Left renal pelvis (tissue), 4 donors: Measurements from ENCODE around the gene CFAP46. TPM values are rescaled to one million over a fixed set of nuclear protein-coding genes. Genes with fewer than 3 reads are reported as not detected.

ENCODE experiments used
- DNase-seq, 4 donors: peaks; one replicate each; pipeline ENCODE4 v3.0.0-alpha.2; 2013; ENCODE audit warnings: low read depth in 4 of 4, low spot score in 3 of 4
- polyA plus RNA-seq, 4 donors: library from polyadenylated mRNA; unstranded; fragments of 120-200 nt; gene quantifications; one replicate each; pipeline ENCODE4 v1.2.1, GENCODE V29; 2013; ENCODE audit not compliant: insufficient read length in 4 of 4

Gene CFAP46
- polyA plus RNA-seq, 4 donors: 1.2 to 10.6 (median 8.3) TPM

DNA sequence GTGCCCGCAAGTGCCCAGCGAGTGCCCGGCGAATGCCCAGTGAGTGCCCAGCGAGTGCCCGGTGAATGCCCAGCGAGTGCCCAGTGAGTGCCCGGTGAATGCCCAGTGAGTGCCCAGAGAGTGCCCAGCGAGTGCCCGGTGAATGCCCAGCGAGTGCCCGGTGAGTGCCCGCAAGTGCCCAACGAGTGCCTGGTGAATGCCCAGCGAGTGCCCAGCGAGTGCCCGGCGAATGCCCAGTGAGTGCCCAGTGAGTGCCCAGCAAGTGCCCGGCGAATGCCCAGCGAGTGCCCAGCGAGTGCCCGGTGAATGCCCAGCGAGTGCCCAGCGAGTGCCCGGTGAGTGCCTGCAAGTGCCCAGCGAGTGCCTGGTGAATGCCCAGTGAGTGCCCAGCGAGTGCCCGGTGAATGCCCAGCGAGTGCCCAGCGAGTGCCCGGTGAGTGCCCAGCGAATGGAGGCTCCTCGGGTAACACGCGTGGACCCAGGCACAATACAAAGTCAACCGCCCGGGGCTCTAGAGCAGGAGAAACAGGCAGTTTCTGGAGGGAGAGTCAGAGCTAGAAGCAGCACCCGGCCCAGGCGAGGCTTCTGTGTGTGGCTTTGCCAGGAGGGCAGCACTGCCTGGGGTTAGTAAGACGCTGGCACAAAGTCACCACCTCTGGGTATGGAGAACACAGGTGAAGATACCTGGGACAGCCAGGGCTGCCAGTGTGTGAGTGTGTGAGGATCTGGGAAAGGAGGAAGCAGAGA is 38.2 kb upstream of the CFAP46 start:
- no peak for DNase-seq

DNA sequence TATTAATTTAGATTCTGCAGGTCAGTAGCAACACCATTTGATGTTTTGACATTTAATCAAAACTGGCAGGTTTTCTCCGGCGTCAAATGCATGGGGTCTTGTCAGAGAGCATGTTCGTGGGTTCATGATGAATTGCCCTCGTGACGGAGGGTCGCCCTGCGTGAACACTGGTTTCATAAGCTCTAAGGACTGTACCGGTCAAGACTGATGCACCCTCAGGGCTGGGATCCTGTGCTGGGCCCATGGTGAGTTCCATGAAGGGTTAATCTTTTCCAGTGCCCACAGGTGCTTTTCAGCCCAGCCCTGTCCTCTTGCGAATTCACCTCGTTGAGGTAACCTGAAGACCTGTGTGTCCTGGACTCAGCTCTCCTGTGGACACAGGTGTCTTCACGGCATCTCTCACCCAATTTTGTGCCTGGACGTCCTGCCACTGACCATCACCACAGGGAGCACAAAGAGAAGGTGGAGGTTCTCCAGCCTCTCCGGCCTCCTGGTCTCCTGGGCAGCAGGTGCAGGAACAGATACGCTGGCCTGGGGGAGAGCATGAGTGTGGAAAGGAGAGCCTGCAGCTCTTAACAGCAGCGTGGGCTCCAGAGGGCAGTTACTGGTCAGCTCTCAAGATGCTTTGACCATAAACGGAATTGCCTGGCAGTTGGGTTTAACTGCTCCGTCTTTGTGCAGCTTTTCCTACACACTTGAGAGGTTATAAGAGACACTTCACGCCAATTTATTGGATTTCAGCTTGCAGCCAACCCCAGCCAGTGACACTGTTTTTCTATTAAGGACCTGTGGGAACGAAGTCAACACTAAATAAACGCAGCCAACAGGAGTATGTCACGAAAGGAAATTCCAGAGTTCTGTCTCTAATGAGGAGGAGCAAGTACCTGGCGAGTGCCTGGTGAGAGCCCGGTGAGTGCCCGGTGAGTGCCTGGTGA is 37.4 kb upstream of the CFAP46 start:
- DNase-seq: no peak

DNA sequence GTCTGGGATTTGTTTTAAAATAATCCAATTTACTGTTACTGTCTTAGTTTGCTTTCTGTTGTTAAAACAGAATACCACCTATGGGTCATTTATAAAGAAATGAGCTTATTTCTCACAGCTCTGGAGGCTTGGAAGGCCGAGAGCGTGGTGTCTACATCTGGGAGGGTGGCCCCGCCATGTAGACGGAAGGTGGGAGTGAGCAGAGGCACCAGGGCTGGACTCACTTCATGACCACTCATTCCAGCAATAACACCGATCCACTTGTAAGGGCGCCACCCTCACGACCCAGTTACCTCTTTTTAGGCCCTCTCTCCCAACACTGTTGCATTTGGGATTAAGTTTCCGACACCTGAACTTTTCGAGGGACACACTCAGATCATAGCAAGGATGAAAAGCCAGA is 36.2 kb upstream of the CFAP46 start:
- DNase-seq: no peak

GRCh38 chr10:132977807-132978206 is 35.4 kb upstream of the CFAP46 start:
- DNase-seq: no peak

DNA sequence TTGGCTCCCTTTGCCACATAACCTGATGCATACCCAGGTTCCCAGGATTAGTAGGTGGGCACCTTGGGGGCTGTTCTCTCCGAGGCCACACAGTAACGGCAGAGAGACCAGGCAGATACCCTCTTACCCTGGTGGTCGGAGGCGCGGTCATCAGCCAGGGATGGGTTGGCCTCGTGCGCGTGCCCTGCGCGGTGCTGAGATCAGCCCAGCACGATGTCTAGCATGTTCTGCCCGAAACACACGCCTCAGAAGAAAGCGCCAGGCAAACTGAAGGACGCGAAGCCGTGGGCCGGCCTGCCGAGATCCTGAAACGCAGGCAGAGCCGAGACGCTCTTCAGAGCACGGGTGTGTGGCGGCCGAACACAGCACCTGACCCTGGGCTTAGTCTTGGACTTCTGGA is 34.7 kb upstream of the CFAP46 start:
- no peak for DNase-seq

DNA sequence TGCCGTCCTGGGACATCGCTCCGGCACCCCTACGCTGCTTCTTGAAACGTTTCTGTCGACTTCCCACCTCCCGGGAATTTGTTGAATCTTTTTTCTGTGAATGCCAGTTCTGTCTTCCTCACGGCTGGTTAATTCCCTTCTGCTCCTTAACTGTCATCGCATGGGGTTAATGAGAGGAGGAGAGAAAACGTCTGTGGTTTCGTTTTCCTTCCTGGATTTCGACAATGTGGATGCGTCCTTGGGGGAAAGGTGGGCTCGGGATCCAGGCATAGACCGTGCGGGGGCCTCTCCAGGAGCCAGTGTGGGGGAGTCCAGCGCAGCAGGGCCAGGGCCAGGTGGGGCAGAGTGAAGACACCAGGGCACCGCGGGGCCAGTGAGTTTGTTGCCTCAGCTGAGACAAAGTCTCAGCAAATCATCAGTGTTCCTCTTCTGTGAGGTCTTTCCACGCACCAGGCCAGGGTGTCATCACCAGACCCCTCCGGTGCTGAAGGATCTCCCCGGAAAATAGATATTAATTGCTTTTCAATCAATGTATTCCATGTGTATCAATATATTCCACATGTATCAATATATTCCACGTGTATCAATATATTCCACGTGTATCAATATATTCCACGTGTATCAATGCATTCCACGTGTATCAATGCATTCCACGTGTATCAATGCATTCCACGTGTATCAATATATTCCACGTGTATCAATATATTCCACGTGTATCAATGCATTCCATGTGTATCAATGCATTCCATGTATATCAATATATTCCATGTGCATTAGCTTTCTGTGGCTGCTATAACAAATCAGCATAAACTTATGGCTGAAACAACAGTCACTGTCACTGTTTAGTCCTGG is 33.7 kb upstream of the CFAP46 start:
- DNase-seq: no peak

- DNase-seq: no peak
These were observed 32.8 kb upstream of the CFAP46 start for GRCh38 chr10:132974886-132975830.

- DNase-seq: no peak
These were observed 32.0 kb upstream of the CFAP46 start for GRCh38 chr10:132974249-132974796.

DNA sequence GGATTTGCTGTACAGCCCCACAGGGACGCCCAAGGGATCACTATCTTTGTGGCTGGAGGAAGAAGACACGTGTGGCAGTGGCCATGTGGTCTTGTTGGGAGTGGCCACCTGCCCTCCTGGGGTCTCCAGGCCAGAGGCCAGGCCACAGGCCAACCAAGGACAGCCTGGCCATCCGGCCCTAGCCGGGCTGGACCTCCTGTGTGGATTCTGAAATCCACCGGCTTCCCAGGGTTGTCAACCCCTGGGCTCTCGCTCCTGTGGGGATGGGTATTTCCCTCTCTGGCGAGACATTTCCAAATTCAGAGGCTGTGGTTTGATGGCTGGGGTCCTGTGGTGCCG is 31.5 kb upstream of the CFAP46 start:
- no peak for DNase-seq

GRCh38 chr10:132972986-132973902 is 30.9 kb upstream of the CFAP46 start:
- DNase-seq: no peak

DNA sequence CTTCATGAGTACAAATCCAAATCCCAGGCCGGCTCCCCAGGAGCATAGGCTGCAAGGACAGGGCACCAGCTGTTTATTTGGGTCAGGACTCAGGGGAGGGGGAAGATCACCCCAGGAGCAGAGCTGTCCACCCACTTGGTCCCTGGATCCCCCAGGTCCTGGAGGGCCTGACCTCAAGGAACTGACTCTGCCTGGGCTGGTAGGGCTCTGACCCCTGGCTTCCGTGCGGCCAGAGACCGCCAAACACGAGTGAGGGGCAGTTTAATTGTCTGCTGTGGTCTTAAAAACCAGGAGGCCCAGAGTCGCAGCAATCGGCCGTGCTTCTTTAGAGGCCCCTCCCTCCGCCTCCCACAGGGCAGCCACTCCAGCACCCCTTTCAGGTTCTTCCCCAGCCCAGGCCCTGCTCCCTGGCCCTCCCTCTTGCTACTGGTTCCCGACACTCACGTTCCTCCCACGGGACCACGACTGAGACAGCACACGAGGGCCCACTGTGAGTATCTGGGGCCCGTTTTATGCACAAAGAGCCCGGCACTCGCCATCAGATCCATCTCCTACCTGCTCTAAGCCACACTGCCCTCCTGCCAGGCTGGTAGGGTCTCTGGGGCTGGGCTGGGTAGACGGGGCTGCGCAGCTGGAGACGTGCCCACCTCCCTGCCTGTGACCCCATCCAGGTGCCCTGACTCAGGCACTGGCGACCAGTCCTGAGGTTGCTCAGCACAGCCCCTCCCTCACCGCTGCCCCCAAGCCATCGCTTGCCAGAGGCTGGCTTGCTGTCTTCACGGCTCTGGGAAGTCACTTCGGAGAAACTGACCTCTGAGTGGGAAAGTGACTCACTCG is 30.0 kb upstream of the CFAP46 start:
- no peak for DNase-seq

- no peak for DNase-seq
These were observed 29.2 kb upstream of the CFAP46 start for GRCh38 chr10:132971448-132972148.

GRCh38 chr10:132970641-132971438 is 28.5 kb upstream of the CFAP46 start:
- DNase-seq: no peak

DNA sequence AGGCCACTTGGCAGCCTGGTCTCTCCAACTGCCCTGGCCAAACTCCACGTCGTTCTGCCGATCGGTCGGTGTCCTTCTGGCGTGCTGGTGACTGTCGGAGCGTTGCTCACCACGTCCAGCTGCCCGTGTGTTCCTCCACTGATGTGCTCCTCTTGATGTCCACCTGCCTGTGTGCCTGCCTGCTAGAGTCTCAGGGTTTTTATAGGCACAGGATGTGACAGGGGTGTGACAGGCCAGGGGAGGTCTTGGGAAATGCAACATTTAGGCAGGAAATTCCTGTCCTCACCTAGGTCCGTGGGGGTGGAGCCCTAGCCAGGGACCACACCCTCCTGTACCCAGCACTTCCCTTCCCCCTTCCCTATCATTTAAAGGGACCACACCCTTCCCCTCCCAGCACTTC is 25.2 kb upstream of the CFAP46 start:
- DNase-seq: no peak

GRCh38 chr10:132965411-132966057 is 23.2 kb upstream of the CFAP46 start:
- no peak for DNase-seq
